Esophagus squamous epithelium (tissue), 5 donors: ENCODE data around the gene BCL7B. TPM values are rescaled to one million over a fixed set of nuclear protein-coding genes. Genes with fewer than 3 reads are reported as not detected.
"Not testable (repeated sequence)": the region's sequence is repeated elsewhere in the genome, so short reads cannot be mapped to it uniquely, and the experiment has no call there.

Source experiments
- DNase-seq: peaks from one replicate; lab custom pipeline; 2025; lab: John Stamatoyannopoulos, UW
- H3K27ac ChIP-seq, 4 donors: fragments of 200-600 bp; sonication (generic); one replicate each; pipeline ENCODE4 v1.5.1; 2016 to 2019; ENCODE audit warnings: mild to moderate bottlenecking in 1 of 4
- H3K27me3 ChIP-seq, 4 donors: fragments of 200-600 bp; sonication (generic); 1 replicate in 3 of 4; 2 replicates in 1 of 4; pipeline versions ENCODE4 v1.5.1 to v1.6.0; 2017 to 2021; ENCODE audit warnings: antibody characterized with exemption in 1 of 4
- H3K36me3 ChIP-seq, 3 donors: fragments of 200-600 bp; sonication (generic); one replicate each; pipeline ENCODE4 v1.5.1; 2016 to 2019
- H3K4me1 ChIP-seq, 3 donors: fragments of 200-600 bp; sonication (generic); one replicate each; pipeline ENCODE4 v1.5.1; 2017 to 2019
- H3K4me3 ChIP-seq, 4 donors: fragments of 200-600 bp; sonication (generic); 1 replicate in 3 of 4; 2 replicates in 1 of 4; pipeline ENCODE4 v1.5.1; 2016 to 2019; ENCODE audit warnings: mild to moderate bottlenecking in 2 of 4, moderate library complexity in 1 of 4
- H3K9me3 ChIP-seq, 3 donors: fragments of 200-600 bp; sonication (generic); one replicate each; pipeline ENCODE4 v1.5.1; 2016 to 2019
- CTCF ChIP-seq, 6 experiments: fragments of 450-650 bp in 4 of 6; fragments of 200-600 bp in 2 of 6; sonication (generic) in 2 of 6; IDR thresholded peaks; one replicate each; pipeline ENCODE4 v1.5.1; 2016 to 2019; ENCODE audit warnings: antibody characterized with exemption in 6 of 6, mild to moderate bottlenecking in 4 of 6, moderate library complexity in 4 of 6
- POLR2A ChIP-seq, 4 donors: fragments of 450-650 bp; IDR thresholded peaks; one replicate each; pipeline ENCODE4 v1.6.1; 2017; ENCODE audit warnings: antibody characterized with exemption in 4 of 4, mild to moderate bottlenecking in 4 of 4, moderate library complexity in 3 of 4
- WGBS, 2 donors: methylation state at CpG; one replicate each; pipeline ENCODE4 v1.1.5; 2018; 5-methylcytosine and 5-hydroxymethylcytosine counted together
- intact Hi-C: fragments of 100-400 bp; cut with DNase I; formaldehyde crosslinking; loops from one replicate; pipeline ENCODE4 v1.15.0; 2022
- small RNA-seq, 4 donors: library from RNA; depleted of rRNA; stranded (forward); fragments of <200 nt; gene quantifications; one replicate each; pipeline ENCODE3, GENCODE V24; 2016
- total RNA-seq, 4 donors: library from RNA; depleted of rRNA; stranded (reverse); fragments of >200 nt; gene quantifications; one replicate each; pipeline ENCODE4 v1.1.0, GENCODE V29; 2016
- donor health status: DM: yes; HTN: yes; CAD: no.

The BCL7B gene
- total RNA-seq, 4 donors from 2014 or later: 39.8 to 55.3 (median 43.0) TPM

GRCh38 chr7:73504017-73504416 lies 53.5 kb downstream of the BCL7B start:
- 90 to 91% methylated on average over 2 of the region's 2 CpGs for WGBS, 2 donors
- intact Hi-C loops: no loop called here
- DNase-seq: no peak
- H3K36me3 ChIP-seq: peaks cover 18 to 100% (median 52%) of the 10 kb centered on the region in 3 donors
- H3K27ac ChIP-seq: no peak overlapping the region
- peaks cover 0 to 4% (median 0%) of the 10 kb centered on the region in 3 donors for H3K4me1 ChIP-seq
- no peaks in the 10 kb centered on the region for H3K9me3 ChIP-seq
- no peaks in the 10 kb centered on the region for H3K27me3 ChIP-seq
- no peak overlapping the region for H3K4me3 ChIP-seq
- no peak for TF ChIP-seq POLR2A (IDR thresholded peaks at IDR 0.05)
- TF ChIP-seq CTCF (IDR thresholded peaks at IDR 0.05): no peak

- DNase-seq: no peak
- Histone ChIP-seq H3K36me3 (peaks cover 22 to 100% (median 49%) of the 10 kb centered on the region in 3 donors), H3K27me3 (no peaks in the 10 kb centered on the region), H3K27ac (no peak overlapping the region), H3K4me3 (no peak overlapping the region), H3K4me1 (peaks cover 0 to 4% (median 0%) of the 10 kb centered on the region in 3 donors), H3K9me3 (no peaks in the 10 kb centered on the region)
- no peak for TF ChIP-seq CTCF (IDR thresholded peaks at IDR 0.05)
- 88 to 91% methylated on average over 5 of the region's 5 CpGs for WGBS, 2 donors
- intact Hi-C loops: no loop called here
These were observed 54.3 kb downstream of the BCL7B start for GRCh38 chr7:73503229-73503628.

GRCh38 chr7:73496626-73497025 lies 60.9 kb downstream of the BCL7B start:
- intact Hi-C loops: no loop called here
- TF ChIP-seq POLR2A (IDR thresholded peaks at IDR 0.05) (no peak), CTCF (IDR thresholded peaks at IDR 0.05) (no peak)
- no peak overlapping the region for H3K4me3 ChIP-seq
- H3K36me3 ChIP-seq: peaks cover 18 to 100% (median 53%) of the 10 kb centered on the region in 3 donors
- WGBS, 2 donors: 88 to 90% methylated on average over 7 of the region's 7 CpGs
- peaks cover 0 to 6% (median 0%) of the 10 kb centered on the region in 3 donors for H3K4me1 ChIP-seq
- H3K27me3 ChIP-seq: no peaks in the 10 kb centered on the region
- no peak for DNase-seq
- no peak overlapping the region for H3K27ac ChIP-seq
- no peaks in the 10 kb centered on the region for H3K9me3 ChIP-seq

- DNase-seq, H3K27me3 ChIP-seq, H3K4me3 ChIP-seq, H3K9me3 ChIP-seq, intact Hi-C loops, H3K27ac ChIP-seq: not testable (repeated sequence)
- H3K4me1 ChIP-seq: peaks cover 0 to 13% (median 0%) of the 10 kb centered on the region in 3 donors
- 80 to 83% methylated on average over 2 of the region's 2 CpGs for WGBS, 2 donors
- H3K36me3 ChIP-seq: peaks cover 18 to 100% (median 62%) of the 10 kb centered on the region in 3 donors
These were observed 62.0 kb downstream of the BCL7B start for GRCh38 chr7:73495507-73495906.

GRCh38 chr7:73489976-73490375 lies 67.5 kb downstream of the BCL7B start:
- TF ChIP-seq CTCF (IDR thresholded peaks at IDR 0.05) (no peak), POLR2A (IDR thresholded peaks at IDR 0.05) (no peak)
- no peak overlapping the region for H3K4me3 ChIP-seq
- no peaks in the 10 kb centered on the region for H3K27me3 ChIP-seq
- peaks cover 11 to 98% (median 45%) of the 10 kb centered on the region in 3 donors for H3K36me3 ChIP-seq
- no peak for DNase-seq
- no peaks in the 10 kb centered on the region for H3K9me3 ChIP-seq
- no peak overlapping the region for H3K27ac ChIP-seq
- intact Hi-C loops: no loop called here
- peaks cover 0 to 13% (median 0%) of the 10 kb centered on the region in 3 donors for H3K4me1 ChIP-seq

- Histone ChIP-seq H3K36me3 (peaks cover 12 to 97% (median 34%) of the 10 kb centered on the region in 3 donors), H3K27me3 (no peaks in the 10 kb centered on the region), H3K4me1 (peaks cover 0 to 13% (median 0%) of the 10 kb centered on the region in 3 donors), H3K27ac (no peak overlapping the region), H3K9me3 (no peaks in the 10 kb centered on the region), H3K4me3 (no peak overlapping the region)
- WGBS, 2 donors: 90 to 97% methylated on average over 1 of the region's 1 CpG
- intact Hi-C loops: no loop called here
- TF ChIP-seq POLR2A (IDR thresholded peaks at IDR 0.05): no peak
- DNase-seq: no peak
These were observed 70.0 kb downstream of the BCL7B start for GRCh38 chr7:73487486-73487885.

Small RNA genes lying within 50 kb of the gene (small RNA-seq; reads per million reads assigned to genes)
- 0 reads per million in 4 donors for gene RNU6-1198P

Other genes starting within 250 kb of the BCL7B start
- 10 to 100 TPM; 14.9 to 27.3 (median 21.1) TPM for gene NSUN5, start 248.9 kb downstream of the BCL7B start, total RNA-seq
- gene TRIM50, start 229.6 kb downstream of the BCL7B start, total RNA-seq: under 1 TPM in 1 of 4 donors, not detected in 3; 0.19 TPM
- not detected for gene FKBP6, start 229.5 kb downstream of the BCL7B start, total RNA-seq
- gene FZD9, start 123.9 kb downstream of the BCL7B start, total RNA-seq: 1 to 10 TPM in 1 of 4 donors, under 1 TPM in 2, not detected in 1; 0.09 to 1.3 (median 0.61) TPM
- gene BAZ1B, start 35.4 kb downstream of the BCL7B start, total RNA-seq: 10 to 100 TPM; 18.8 to 40.4 (median 27.4) TPM
- gene TBL2, start 20.9 kb upstream of the BCL7B start, total RNA-seq: 10 to 100 TPM; 18.1 to 34.8 (median 26.7) TPM
- gene MLXIPL, start 66.8 kb upstream of the BCL7B start, total RNA-seq: 10 to 100 TPM in 1 of 4 donors, 1 to 10 TPM in 2, under 1 TPM in 1; 0.53 to 13.5 (median 2.9) TPM
- gene VPS37D, start 110.1 kb upstream of the BCL7B start, total RNA-seq: 1 to 10 TPM in 1 of 4 donors, under 1 TPM in 1, not detected in 2; 0.97 to 1.3 TPM
- gene DNAJC30, start 125.8 kb upstream of the BCL7B start, total RNA-seq: 1 to 10 TPM; 2.7 to 5.7 (median 4.8) TPM
- 10 to 100 TPM; 24.9 to 44.7 (median 42.6) TPM for gene BUD23, start 125.9 kb upstream of the BCL7B start, total RNA-seq
- gene STX1A, start 162.0 kb upstream of the BCL7B start, total RNA-seq: 1 to 10 TPM in 3 of 4 donors, under 1 TPM in 1; 0.94 to 4.0 (median 1.8) TPM
- gene ABHD11, start 181.1 kb upstream of the BCL7B start, total RNA-seq: 10 to 100 TPM in 3 of 4 donors, 1 to 10 TPM in 1; 8.3 to 22.6 (median 19.3) TPM
- 1 to 10 TPM in 1 of 4 donors, not detected in 3; 1.3 TPM for gene CLDN3, start 212.6 kb upstream of the BCL7B start, total RNA-seq